K562 (cell line): ENCODE results near the gene SPRYD7. TPM values are rescaled to one million over a fixed set of nuclear protein-coding genes. Genes with fewer than 3 reads are reported as not detected.
A peak's percentile ranks its signal among the peaks of the same experiment; 100 is the strongest.

Source experiments
- ATAC-seq: fragments of 200-7000 bp; cut with Tn5 transposase; 3 replicates; pipeline ENCODE4 v1.9.1; 2020; ENCODE audit warnings: moderate library complexity
- BruUV-seq: library from RNA; stranded (reverse); fragments of 400-500 nt; replicated peaks from 2 replicates; lab custom pipeline; 2021; lab: Mats Ljungman, UMichigan
- CTCF ChIA-PET: fragments of 300-600 bp; formaldehyde crosslinking; extraction: SDS; loops from one replicate; lab custom pipeline; 2021; ENCODE audit warnings: low intra/inter-chr PET ratio; lab: Yijun Ruan, JAX
- POLR2A ChIA-PET: fragments of 300-600, 350-650 bp; sonication (Branson Sonifier 250); formaldehyde crosslinking; extraction: SDS; loops from one replicate; lab custom pipeline; 2021; ENCODE audit warnings: antibody characterized with exemption, inconsistent platforms; lab: Yijun Ruan, JAX
- DNase-seq, 4 experiments: peaks; one replicate each; pipeline versions ENCODE4 v3.0.0 to v3.0.0-alpha.2; 2011 to 2018; ENCODE audit warnings: low spot score in 3 of 4, mixed read lengths in 3 of 4; ENCODE audit errors: extremely low read depth in 1 of 4
- FAIRE-seq: peaks from 2 replicates; lab custom pipeline; 2011; peaks lifted over from hg19 to GRCh38; lab: Jason Lieb, UNC
- H2AFZ ChIP-seq: 2 replicates; pipeline ENCODE4 v1.6.0; 2011; ENCODE audit warnings: low read depth, low read length, control low read depth, inconsistent platforms
- H3K27ac ChIP-seq: fragments of 200-600 bp; 3 replicates; pipeline ENCODE4 v1.8.0; 2011; ENCODE audit warnings: low read depth, mild to moderate bottlenecking, control low read depth, inconsistent platforms, low read length, moderate library complexity, mixed read lengths; ENCODE audit errors: extremely low read depth
- H3K27me3 ChIP-seq, 2 experiments: fragments of 300-600 bp in 1 of 2; 2 replicates in 1 of 2; 3 replicates in 1 of 2; pipeline versions ENCODE4 v1.6.0 to v1.8.0; 2011; ENCODE audit warnings: inconsistent platforms in 2 of 2, low read length in 2 of 2, mild to moderate bottlenecking in 1 of 2, mixed read lengths in 1 of 2, moderate library complexity in 1 of 2; ENCODE audit not compliant: control insufficient read depth in 2 of 2, insufficient read depth in 2 of 2
- H3K36me3 ChIP-seq: fragments of 300-600 bp; 3 replicates; pipeline ENCODE4 v1.8.0; 2011; ENCODE audit warnings: mild to moderate bottlenecking, low read length, inconsistent platforms; ENCODE audit not compliant: control insufficient read depth, insufficient read depth
- H3K4me1 ChIP-seq, 2 experiments: fragments of 200-600 bp in 1 of 2; replicated peaks in 1 of 2; 2 replicates in 1 of 2; 3 replicates in 1 of 2; pipeline versions ENCODE4 v1.5.1 to v1.8.0; 2011; ENCODE audit warnings: inconsistent platforms in 2 of 2, low read length in 2 of 2, mild to moderate bottlenecking in 1 of 2, mixed read lengths in 1 of 2, moderate library complexity in 1 of 2; ENCODE audit not compliant: control insufficient read depth in 2 of 2, insufficient read depth in 2 of 2
- H3K4me2 ChIP-seq: 2 replicates; pipeline ENCODE4 v1.6.1; 2011; ENCODE audit warnings: low read length, control low read depth, inconsistent platforms, mixed read lengths; ENCODE audit not compliant: insufficient read depth
- H3K4me3 ChIP-seq: fragments of 200-600 bp; sonication (generic), shearing (Covaris generic); 2 replicates; pipeline ENCODE4 v1.5.1; 2016; ENCODE audit warnings: control low read depth, inconsistent platforms
- H3K79me2 ChIP-seq: fragments of 200-600 bp; 3 replicates; pipeline ENCODE4 v1.8.0; 2011; ENCODE audit warnings: low read length, inconsistent platforms; ENCODE audit not compliant: control insufficient read depth, insufficient read depth
- H3K9ac ChIP-seq, 2 experiments: 2 replicates each; pipeline versions ENCODE4 v1.6.0 to v1.6.1; 2011; ENCODE audit warnings: low read depth in 2 of 2, low read length in 2 of 2, control low read depth in 1 of 2, inconsistent platforms in 1 of 2, mild to moderate bottlenecking in 1 of 2, mixed read lengths in 1 of 2; ENCODE audit not compliant: insufficient read depth in 1 of 2
- H3K9me1 ChIP-seq: one replicate; pipeline ENCODE4 v1.6.0; 2011; ENCODE audit warnings: inconsistent platforms, mild to moderate bottlenecking, low read length, moderate library complexity; ENCODE audit not compliant: control insufficient read depth, insufficient read depth
- H3K9me3 ChIP-seq: replicated peaks from 2 replicates; pipeline ENCODE4 v1.5.1; 2011; ENCODE audit warnings: low read depth, low read length, inconsistent platforms; ENCODE audit not compliant: control insufficient read depth, insufficient read depth
- H4K20me1 ChIP-seq: replicated peaks from 2 replicates; pipeline ENCODE4 v1.6.1; 2011; ENCODE audit warnings: low read length, inconsistent platforms, mixed read lengths; ENCODE audit not compliant: control insufficient read depth, insufficient read depth
- CEBPZ ChIP-seq: fragments of 150-350 bp; IDR thresholded peaks from 2 replicates; pipeline ENCODE4 v1.6.1; 2014; ENCODE audit warnings: low read depth, mild to moderate bottlenecking, low read length, borderline replicate concordance
- ZFP36 ChIP-seq: fragments of 150-350 bp; IDR thresholded peaks from 2 replicates; pipeline ENCODE4 v1.6.1; 2018; ENCODE audit warnings: low read length, low read depth; ENCODE audit not compliant: partially characterized antibody
- ZNF24 ChIP-seq: fragments of 450-650 bp; IDR thresholded peaks from 2 replicates; pipeline ENCODE4 v1.6.1; 2016
- WGBS: fragments of 100-300 bp; shearing (Covaris generic); methylation state at CpG from one replicate; pipeline ENCODE4 v1.1.6; 2016; ENCODE audit warnings: low coverage, mixed read lengths; ENCODE audit not compliant: insufficient coverage; ENCODE audit errors: missing lambda C conversion rate; 5-methylcytosine and 5-hydroxymethylcytosine counted together
- in situ Hi-C: fragments of 300-500 bp; cut with MboI; formaldehyde crosslinking; loops from 4 replicates; pipeline ENCODE4 v1.15.0; 2018; ENCODE audit warnings: inconsistent platforms, mixed read lengths
- intact Hi-C: fragments of 100-400 bp; cut with micrococcal nuclease; formaldehyde crosslinking; loops from 2 replicates; pipeline ENCODE4 v1.14.2; 2022
- polyA plus RNA-seq, 8 experiments: library from polyadenylated mRNA; depleted of rRNA in 4 of 8; stranded (reverse) in 5 of 8; unstranded in 3 of 8; fragments of >200 nt; fragmentation: Nextera tagmentation in 2 of 8; fragmentation: Illumina TruSeq in 1 of 8; extraction: Ambion mirVana in 2 of 8; extraction: Trizol in 1 of 8; gene quantifications; 2 replicates each; pipeline versions ENCODE4 v1.2.1 to v1.2.3, GENCODE V29; 2011 to 2014; ENCODE audit warnings: inconsistent platforms in 1 of 8, missing spikeins in 1 of 8
- total RNA-seq, 7 experiments: library from RNA; depleted of rRNA in 6 of 7; stranded (reverse); fragments of >200 nt in 6 of 7; fragmentation: Illumina TruSeq in 2 of 7; extraction: Trizol in 2 of 7; gene quantifications; 2 replicates each; pipeline versions ENCODE4 v1.2.1 to v1.2.3, GENCODE V29; 2011 to 2021; ENCODE audit warnings: low replicate concordance in 1 of 7

Gene SPRYD7
- total and polyA plus RNA-seq, 9 of the 15 experiments (the other 6 are each of a cell fraction or from before 2014, with no cell fraction given): 4.3 to 11.0 (median 7.9) TPM

DNA sequence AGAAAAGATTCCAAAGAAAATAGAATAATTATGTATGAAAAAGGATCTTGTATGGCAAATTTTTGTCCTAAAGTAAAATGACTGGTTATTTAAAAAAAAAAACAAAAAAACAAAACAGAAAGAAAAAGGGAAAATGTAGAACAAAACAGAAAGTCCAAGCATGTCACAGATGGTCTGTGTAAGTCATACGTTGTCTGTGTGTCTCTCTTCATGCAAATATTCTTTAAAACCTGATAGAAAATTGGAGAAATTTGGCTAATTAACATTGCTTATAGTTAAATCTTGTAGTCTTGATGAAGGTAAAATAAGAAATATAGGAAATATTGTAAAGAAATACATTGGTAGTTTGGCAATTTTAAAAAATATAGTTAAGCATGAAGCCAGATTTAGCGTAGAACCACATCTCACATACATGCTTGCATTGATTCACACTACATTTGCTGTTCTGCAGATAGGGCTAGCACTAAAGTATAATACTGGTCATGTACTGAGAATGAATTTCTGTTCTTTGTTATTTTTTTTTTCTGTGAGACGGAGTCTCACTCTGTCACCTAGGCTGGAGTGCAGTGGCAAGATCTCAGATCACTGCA is 58.4 kb downstream of the SPRYD7 start:
- no peak for DNase-seq
- POLR2A ChIA-PET: no interaction called here
- no peaks in the 10 kb centered on the region for H3K9me3 ChIP-seq
- H3K9ac ChIP-seq: no peak overlapping the region
- no peak for FAIRE-seq
- in situ Hi-C loops: no loop called here
- no peaks in the 10 kb centered on the region for H3K9me1 ChIP-seq
- no peak overlapping the region for H3K4me2 ChIP-seq
- 25% methylated on average over 2 of the region's 3 CpGs for WGBS
- H3K79me2 ChIP-seq: no peaks in the 10 kb centered on the region
- no peak overlapping the region for H2AFZ ChIP-seq
- CTCF ChIA-PET: no interaction called here
- H3K4me1 ChIP-seq: no peaks in the 10 kb centered on the region
- H4K20me1 ChIP-seq: no peaks in the 10 kb centered on the region
- BruUV-seq: no TSS peak
- no peak overlapping the region for H3K4me3 ChIP-seq
- no peak overlapping the region for H3K27ac ChIP-seq
- H3K27me3 ChIP-seq: no peaks in the 10 kb centered on the region
- ATAC-seq: no peak
- no peaks in the 10 kb centered on the region for H3K36me3 ChIP-seq
- intact Hi-C loops: no loop called here
- TF ChIP-seq ZFP36: peak; percentile 82
- TF ChIP-seq ZNF24: no peak
- TF ChIP-seq CEBPZ: 0 out of 2 replicates have a peak, but pooled peaks have one; percentile 46
- TF ChIP-seq, all 486 proteins: peak for 2
